Stimulated activated CD4-positive, alpha-beta T cell treated with anti-CD3 and anti-CD28 coated beads, TNF-alpha, amount 100 ng/mL, for 24 hours (primary cell): ENCODE results near the gene ADGRG3.

Experiments used
- DNase-seq, 3 experiments: peaks; one replicate each; pipeline ENCODE4 v3.0.0-alpha.2; 2020; ENCODE audit warnings: low read depth in 3 of 3

ADGRG3 gene

DNA sequence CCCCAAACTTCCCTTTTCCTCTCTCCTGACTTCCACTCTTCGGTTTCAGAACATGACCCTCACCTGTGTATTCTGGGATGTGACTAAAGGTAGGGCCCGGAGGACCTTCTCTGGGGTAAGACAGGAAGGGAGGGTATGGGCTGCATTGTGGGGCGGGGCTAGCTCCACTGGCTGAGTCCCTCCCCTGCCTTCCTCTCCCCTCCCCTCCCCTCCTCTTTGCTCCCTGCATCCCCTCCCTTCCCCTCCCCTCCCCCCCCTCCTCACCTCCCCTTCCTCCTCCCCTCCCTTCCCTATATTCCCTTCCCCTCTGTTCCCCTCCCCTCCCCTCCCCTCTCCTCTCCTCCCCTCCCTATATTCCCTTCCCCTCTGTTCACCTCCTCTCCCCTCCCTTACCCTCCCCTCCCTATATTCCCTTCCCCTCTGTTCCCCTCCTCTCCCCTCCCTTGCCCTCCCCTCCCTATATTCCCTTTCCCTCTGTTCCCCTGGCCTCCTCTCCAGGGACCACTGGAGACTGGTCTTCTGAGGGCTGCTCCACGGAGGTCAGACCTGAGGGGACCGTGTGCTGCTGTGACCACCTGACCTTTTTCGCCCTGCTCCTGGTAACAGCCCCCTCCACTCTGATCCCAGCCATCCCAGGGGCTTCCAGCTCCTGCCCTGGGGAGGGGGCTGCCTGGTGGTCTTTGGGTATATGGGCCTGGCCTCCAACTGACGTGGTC is 11.8 kb downstream of the ADGRG3 start:
- DNase-seq = no peak

DNA sequence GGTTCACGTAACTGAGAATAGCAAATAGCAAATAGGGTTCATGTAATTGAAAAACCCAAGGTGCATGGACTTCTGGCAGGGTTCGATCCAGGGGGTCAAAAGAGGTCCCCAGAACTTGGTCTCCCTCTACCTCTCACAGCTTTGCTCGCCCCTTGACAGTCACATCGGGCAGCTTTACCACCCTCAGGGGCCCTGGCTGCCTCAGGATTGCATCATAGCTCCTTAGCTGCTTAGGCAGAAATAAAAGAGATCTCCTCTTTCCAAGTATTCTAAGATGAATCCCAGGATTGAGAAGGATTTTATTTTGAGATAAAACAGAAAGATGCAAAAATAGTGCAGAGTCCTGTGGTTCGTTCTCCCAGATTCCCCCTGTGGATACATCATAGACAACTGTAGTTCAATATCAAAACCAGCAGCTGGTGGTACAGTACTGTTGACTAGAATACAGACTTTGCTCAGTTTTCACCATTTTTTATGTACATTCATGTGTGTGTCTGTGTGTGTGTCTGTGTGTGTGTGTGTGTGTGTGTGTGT is 12.8 kb downstream of the ADGRG3 start:
- DNase-seq = no peak

DNA sequence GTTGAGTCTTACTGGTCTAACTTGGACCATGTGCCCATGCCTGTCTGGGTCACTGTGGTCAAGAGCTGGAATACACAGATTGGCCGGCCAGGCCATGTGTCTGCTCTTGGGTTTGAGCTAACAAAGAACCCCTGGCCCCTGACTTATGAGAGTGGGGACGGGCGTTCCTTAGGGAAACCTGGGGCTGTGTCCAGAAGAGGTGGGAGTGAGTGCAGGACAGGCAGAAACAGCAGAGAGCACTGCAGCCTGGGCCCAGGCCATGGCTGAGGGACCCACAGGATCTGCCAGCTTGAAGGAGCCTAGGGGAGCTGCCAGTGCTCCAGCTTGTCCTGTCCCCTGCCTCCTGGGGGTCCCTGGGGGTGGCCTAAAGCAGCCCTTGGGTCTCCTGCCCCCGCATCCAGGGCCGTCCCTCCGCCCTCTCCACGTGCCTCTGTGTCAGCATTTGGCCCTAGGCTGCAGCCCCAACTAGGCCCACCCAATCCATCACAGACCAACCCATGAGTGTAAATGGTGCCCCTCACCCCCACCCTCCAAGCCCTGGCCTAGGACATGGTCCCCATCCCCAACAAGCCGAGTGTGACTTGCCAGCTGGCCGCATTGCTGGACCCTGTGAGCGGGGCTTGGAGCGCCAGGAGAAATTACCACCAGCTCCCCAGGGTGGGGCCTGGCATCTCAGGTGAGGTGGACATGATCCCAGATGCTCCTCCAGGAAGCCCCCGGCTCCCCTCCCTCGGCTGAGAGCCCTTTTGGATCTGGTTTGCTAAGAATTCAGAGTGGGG is 14.0 kb downstream of the ADGRG3 start:
- DNase-seq = no peak

DNA sequence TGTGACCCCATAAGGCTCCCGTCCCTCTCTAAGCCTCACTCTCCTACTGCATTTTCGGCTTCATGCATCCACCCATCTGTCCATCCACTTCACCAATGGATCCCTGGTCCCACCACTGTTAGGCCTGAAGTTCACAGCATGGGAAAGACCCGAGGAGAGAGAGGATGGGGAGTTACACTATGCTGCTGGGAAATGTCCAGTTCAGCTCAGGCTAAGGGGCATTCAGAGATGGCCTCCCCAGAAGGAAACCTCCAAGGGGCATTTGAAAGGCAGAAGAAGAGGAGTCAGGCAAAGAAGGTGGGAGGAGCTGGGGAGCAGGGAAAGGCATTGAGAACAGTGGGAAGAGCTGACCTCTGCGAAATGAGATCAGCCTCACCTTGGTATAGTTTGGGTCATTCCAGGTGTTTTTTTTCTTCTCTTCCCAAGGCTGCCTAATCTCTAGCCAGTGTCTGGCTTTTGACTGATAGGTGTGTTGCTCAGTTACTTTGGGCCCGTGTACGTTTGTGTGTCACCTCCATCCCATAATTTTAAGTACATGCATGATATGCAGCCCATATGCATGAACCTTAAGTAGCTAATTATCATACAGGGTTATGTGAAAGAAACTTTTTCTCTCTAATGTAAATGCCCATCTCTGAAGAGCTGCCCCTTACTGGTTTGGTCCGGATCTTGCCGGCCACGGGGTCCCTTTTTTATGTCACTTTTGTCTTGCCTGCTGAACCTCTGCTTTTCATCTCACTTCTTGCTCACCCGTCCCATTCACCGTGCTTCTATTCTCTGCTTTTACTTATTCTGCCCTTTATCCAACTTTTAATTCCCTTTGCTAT is 14.9 kb downstream of the ADGRG3 start:
- DNase-seq = no peak

DNA sequence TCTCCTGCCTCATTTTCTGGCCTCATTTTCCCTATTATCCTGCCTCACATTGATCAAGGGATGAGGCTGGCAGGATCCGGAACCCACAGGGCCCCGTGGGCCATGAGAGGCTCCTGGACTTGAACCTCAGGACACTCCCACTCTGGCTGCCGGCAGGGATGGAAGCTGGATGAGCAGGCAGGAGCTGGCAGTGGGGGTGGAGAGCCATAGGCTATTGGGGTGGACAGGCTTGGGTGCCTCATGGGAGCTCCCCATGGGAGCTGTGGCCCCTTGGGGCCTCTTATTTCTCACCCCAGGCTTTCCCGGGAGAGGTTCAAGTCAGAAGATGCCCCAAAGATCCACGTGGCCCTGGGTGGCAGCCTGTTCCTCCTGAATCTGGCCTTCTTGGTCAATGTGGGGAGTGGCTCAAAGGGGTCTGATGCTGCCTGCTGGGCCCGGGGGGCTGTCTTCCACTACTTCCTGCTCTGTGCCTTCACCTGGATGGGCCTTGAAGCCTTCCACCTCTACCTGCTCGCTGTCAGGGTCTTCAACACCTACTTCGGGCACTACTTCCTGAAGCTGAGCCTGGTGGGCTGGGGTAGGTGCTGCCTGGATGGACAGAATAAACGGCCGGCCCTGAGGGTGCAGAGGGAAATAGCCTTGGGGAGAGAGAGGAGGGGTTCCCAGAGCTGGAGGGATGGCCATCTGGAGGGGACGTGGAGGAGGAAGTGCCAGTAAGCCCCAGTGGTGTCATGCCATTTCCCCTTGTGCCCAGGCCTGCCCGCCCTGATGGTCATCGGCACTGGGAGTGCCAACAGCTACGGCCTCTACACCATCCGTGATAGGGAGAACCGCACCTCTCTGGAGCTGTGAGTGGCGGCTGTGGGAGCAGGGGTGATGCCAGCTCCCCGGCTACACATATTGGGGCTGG is 15.8 kb downstream of the ADGRG3 start:
- no peak for DNase-seq

DNA sequence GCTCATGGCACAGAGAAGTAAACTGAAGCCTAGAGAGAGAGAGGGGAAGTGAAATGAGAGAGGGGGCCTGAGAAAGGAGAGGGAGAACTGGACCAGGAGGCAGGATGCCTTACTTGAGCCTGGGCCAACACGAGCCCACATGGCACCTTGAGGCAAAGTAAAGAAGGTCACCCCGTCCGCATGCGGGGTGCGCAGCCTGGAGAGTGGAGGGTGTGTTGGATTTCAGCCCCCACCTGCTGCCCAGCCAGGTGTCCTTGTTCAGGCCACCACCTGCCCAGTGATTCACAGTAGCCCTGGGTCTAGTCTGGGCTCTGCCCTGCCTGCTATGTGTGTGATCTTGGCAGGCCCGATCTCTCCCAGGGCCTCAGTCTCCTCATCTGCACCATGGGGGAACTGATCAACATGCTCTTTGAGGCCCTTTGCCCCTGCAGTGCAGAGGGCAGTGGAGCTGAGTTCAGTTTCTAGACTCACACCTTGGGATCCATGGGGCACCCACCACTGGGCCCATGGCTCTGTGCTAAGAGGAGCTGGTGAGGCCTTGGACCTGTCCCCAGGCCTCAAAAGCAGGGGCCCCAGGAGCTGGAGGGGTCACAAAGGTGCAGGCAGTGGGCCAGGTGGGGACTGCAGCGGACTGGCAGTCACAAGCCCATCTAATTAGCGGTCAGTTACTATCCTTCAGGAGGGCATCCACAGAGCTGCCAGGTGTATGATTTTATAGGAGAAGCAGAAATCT is 16.7 kb downstream of the ADGRG3 start:
- no peak for DNase-seq

DNA sequence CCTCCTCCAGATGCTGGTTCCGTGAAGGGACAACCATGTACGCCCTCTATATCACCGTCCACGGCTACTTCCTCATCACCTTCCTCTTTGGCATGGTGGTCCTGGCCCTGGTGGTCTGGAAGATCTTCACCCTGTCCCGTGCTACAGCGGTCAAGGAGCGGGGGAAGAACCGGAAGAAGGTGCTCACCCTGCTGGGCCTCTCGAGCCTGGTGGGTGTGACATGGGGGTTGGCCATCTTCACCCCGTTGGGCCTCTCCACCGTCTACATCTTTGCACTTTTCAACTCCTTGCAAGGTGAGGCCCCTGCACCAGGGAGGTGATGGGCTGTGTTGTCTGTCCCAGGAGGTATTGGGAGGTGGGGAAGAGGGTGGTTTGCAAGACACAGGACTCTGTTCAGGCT is 17.5 kb downstream of the ADGRG3 start:
- no peak for DNase-seq

DNA sequence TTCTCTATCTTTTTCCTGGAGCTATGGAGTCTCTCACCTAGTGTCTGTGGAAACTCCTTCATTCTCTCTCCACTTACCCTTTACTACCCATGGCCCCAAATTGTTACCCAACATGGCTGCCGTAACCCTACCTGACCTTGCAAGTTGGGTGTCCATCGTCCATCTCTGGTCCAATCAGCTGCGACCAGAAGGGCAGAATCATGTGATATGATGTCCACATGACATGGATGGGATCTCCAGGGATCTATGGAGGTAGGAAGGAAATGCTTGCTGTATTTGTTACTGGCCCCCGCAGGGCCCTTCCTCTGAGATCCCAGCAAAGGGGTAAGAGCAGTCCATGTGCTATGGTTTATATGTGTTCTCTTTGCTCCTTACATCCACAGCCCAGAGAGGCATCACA is 18.5 kb downstream of the ADGRG3 start:
- no peak for DNase-seq

DNA sequence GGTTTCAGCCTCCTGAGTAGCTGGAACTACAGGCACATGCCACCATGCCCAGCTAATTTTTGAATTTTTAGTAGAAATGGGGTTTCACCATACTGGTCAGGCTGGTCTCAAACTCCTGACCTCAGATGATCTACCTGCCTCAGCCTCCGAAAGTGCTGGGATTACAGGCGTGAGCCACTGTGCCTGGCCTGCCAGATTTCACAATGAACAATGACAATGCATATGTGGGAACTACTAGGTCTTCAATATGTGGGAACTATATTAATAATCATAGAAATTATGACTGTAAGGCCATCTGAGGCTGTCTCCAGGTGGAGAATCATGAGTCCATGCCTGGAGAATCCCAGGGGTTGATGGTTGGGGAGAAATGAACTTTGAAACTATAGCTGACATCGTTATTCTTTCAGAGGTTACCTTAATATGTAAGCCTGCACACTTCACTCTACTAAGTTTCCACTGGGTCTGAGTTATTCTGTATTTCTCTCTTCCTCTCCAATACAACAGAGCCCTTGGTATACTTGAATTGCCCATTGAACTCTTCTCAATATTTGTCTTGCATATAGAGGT is 19.3 kb downstream of the ADGRG3 start:
- DNase-seq = no peak

DNA sequence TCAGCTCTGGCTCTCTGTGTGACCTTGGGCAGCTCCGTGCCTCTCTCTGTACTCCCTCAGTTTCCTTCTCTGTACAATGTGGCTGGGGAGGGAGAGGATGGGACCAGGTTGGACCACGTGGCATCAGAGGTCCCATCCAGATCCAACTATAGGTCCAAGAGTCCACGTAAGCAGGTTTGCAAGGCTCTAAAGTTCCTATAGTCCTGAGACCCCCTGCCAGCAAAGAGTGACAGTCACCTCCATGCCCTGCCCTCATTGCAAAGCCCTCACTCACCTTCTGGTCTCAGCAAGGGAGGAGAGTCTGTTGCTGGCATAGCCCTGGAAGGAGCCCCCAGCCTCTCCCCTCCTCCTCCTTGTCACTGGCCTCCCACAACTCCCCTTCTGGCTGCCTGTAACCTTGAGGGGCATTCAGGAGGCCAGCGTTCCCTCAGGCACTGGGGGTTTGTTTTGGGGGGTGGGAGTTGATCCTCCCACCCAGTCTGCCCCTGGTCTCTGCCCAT is 20.4 kb downstream of the ADGRG3 start:
- no peak for DNase-seq

DNA sequence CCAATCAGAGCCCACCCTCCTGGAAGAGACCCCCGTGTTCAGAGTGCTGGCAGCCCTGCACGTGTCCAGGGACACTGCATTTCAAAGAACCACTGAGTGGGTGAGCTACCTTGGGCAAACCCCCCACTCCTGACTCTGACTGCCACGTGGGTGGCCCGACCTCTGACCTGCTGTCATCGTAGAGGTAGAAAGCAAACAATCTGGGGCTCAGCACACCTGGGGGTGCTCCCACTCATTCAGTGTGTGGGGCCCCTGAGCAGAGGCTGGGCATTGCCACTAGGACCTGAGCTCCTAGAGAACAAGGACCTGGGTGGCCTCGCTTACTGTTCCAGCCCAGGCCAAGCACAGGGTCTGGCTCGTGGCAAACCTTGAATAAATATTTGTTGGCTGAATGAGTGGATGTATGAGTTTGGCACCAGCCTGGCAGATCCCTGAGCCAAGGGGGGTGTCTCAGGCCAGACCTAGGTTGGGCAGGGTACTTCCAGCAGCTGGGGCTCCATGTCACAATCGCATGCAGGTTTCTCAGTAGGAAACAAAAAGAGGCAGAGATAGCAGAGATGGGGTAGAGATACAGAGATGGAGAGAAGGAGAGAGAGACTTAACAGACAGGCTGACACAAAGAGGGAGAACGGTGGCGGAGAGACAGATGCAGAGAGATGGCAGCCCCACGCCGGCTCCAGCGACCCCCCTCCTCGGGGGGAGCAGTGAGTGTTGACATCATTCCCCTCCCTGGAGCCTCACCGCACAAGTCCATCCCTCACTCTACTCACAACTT is 21.1 kb downstream of the ADGRG3 start:
- no peak for DNase-seq

DNA sequence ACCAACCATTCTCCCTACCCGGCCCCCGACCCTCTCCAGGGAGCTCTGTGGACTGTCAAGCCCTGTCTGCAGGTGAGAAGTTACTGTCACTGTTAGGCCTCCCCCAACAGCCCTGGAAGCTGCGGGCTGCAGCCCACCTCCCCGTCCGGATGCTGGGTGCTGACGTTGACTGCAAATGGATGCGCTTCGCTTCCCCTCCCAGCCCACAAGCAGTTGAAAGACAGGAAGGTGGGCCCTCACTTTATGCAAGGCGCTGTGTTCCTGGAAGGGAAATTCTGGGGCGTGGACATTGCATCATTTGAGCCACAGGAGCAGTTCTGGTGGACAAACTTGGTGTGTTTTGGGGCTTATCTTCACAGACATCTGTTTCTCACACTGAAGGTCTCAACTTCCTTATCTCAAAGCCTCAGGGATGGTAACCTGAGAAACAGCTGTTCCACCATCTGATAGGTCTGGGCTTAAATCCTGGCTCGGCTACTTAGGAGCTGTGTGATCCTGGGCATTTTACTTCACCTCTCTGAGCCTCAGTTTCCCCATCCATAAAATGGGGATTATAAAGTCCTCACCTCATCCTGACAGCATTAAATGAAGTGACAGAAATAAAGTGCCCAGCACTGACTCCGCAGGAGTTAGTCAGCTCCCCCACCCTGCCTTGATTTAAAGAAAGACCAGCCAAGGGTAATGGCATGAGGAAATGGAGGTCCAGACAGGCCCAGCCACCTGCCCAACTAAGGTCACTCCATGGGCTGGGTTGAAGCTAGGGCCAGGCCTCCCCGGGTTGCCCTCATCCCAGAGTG is 21.9 kb downstream of the ADGRG3 start:
- peak in 2 of 3 experiments; percentile 6 to 14 for DNase-seq

DNA sequence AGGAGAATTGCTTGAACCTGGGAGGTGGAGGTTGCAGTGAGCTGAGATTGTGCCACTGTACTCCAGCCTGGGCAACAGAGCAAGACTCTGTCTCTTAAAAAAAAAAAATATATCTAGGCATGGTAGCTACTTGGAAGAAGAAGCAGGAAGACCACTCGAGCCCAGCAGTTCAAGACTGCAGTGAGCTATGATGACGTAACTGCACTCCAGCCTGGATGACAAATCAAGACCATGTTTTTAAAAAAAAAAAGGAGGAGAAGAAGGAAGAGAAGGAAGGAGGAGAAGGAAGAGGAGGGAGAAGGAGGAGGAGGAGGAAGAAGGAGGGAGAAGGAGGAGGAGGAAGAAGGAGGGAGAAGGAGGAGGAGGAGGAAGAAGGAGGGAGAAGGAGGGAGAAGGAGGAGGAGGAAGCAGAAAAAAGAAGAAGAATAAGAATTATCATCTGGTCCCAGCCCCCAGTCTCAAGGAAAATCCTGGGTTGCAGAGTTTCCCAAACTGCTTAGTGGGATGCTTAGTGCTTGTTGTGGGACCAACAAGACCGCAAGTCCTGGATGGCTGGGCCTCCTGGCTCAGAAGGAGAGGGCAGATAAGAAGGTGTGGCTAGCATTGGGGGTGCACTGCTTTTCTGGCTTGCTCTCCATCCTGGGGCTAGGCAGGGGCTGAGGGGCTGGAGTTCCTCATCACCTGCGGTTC is 22.8 kb downstream of the ADGRG3 start:
- no peak for DNase-seq

DNA sequence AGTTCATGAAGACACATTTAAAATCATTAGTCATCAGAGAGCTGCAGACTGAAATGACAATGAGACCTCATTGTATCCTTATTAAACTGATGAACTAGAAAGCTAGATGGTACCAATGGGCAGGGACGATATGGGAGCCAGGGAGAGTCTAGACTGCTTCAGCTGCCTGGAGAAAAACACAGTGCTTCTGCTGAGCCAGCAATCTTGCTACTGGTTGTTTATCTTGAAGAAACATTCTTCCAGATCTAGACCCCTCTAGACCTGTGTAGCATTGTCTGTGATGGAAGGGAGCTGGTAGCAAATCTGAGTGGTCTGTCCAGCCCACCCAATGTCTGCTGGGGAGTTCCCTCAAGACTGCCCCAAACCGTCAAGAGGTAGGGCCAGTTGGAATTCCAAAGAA is 24.5 kb downstream of the ADGRG3 start:
- no peak for DNase-seq

DNA sequence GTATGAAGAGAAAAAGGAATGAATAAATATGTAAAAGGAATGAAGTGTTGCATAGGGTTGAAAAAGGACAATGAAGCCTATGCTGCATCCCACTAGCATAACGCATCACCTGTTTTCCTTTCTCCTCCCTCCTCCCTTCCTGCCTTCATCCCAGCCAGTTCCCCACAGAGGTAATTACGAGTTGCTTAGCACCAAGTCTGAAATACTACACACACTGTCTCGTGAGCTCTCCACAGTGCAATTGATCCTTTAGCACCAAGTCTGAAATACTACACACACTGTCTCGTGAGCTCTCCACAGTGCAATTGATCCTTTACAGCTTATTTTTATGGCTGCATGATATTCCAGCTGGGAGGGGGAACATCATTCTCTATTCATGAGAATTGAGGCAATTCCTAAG is 25.4 kb downstream of the ADGRG3 start:
- DNase-seq = no peak

DNA sequence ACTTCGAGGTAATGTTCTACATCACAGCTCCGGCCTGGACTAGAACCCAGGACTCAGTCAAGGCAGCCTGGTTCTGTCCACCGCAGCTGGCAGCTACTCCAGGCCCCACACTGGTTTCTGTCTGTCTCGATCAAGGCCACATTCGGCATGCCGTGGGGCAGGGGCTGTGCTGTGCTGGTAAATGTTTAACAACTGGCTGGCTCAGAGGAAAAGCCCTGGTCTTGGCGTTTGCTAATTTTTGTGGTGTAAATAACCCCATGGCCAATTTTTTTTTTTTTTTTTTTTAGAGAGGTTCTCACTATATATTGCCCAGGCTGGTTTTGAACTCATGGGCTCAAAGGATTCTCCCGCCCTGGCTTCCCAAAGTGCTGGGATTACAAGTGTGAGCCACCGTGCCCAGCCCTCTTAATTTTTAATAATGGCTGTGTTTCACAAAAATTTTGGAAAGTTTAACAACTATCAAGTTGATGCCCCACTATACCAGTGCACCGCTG is 26.2 kb downstream of the ADGRG3 start:
- DNase-seq = no peak
